Liver (tissue), 9 donors: ENCODE results near the gene GSTO2. TPM values are rescaled to one million over a fixed set of nuclear protein-coding genes. Genes with fewer than 3 reads are reported as not detected.

Source experiments
- DNase-seq: peaks from one replicate; pipeline ENCODE4 v3.0.0-alpha.2; 2017; ENCODE audit warnings: low spot score
- H3K27ac ChIP-seq, 2 donors: one replicate each; pipeline ENCODE4 v1.7.0; 2013; ENCODE audit warnings: inconsistent platforms in 2 of 2, low read length in 2 of 2, control low read depth in 1 of 2, low read depth in 1 of 2, mild to moderate bottlenecking in 1 of 2
- H3K27me3 ChIP-seq, 4 donors: one replicate each; pipeline versions ENCODE4 v1.6.1 to v1.7.0; 2013; ENCODE audit warnings: low read length in 3 of 4, inconsistent platforms in 1 of 4, mild to moderate bottlenecking in 1 of 4, moderate library complexity in 1 of 4; ENCODE audit not compliant: control insufficient read depth in 4 of 4, insufficient read depth in 4 of 4
- H3K36me3 ChIP-seq, 4 donors: one replicate each; pipeline versions ENCODE4 v1.6.1 to v1.7.0; 2013; ENCODE audit warnings: low read length in 3 of 4, mild to moderate bottlenecking in 3 of 4, low read depth in 1 of 4, moderate library complexity in 1 of 4; ENCODE audit not compliant: control insufficient read depth in 4 of 4, insufficient read depth in 3 of 4
- H3K4me1 ChIP-seq, 4 donors: one replicate each; pipeline versions ENCODE4 v1.6.1 to v1.7.0; 2013; ENCODE audit warnings: low read length in 3 of 4, mild to moderate bottlenecking in 3 of 4, moderate library complexity in 1 of 4; ENCODE audit not compliant: control insufficient read depth in 4 of 4, insufficient read depth in 4 of 4
- H3K4me3 ChIP-seq, 3 donors: one replicate each; pipeline versions ENCODE4 v1.6.1 to v1.7.0; 2013; ENCODE audit warnings: low read length in 3 of 3, control low read depth in 1 of 3, low read depth in 1 of 3, mild to moderate bottlenecking in 1 of 3
- H3K9ac ChIP-seq, 2 donors: one replicate each; pipeline ENCODE4 v1.7.0; 2013; ENCODE audit warnings: low read length in 2 of 2, mild to moderate bottlenecking in 2 of 2, moderate library complexity in 2 of 2, control low read depth in 1 of 2, low read depth in 1 of 2
- H3K9me3 ChIP-seq, 4 donors: one replicate each; pipeline versions ENCODE4 v1.6.1 to v1.7.0; 2013; ENCODE audit warnings: low read length in 3 of 4; ENCODE audit not compliant: control insufficient read depth in 4 of 4
- EGR1 ChIP-seq, 2 donors: IDR thresholded peaks; 2 replicates each; pipeline ENCODE4 v1.6.1; 2016 to 2018; ENCODE audit warnings: antibody characterized with exemption in 2 of 2, low read depth in 2 of 2
- FOXA1 ChIP-seq: IDR thresholded peaks from 2 replicates; pipeline ENCODE4 v1.6.1; 2016; ENCODE audit warnings: antibody characterized with exemption
- FOXA2 ChIP-seq: IDR thresholded peaks from 2 replicates; pipeline ENCODE4 v1.6.1; 2016; ENCODE audit warnings: antibody characterized with exemption
- GABPA ChIP-seq, 2 donors: IDR thresholded peaks in 1 of 2; conservative IDR thresholded peaks in 1 of 2; 2 replicates each; pipeline ENCODE4 v1.6.1; 2016; ENCODE audit warnings: antibody characterized with exemption in 2 of 2, mild to moderate bottlenecking in 1 of 2, moderate library complexity in 1 of 2
- HNF4A ChIP-seq, 2 donors: conservative IDR thresholded peaks; 2 replicates each; pipeline ENCODE4 v1.6.1; 2016; ENCODE audit warnings: antibody characterized with exemption in 2 of 2, mild to moderate bottlenecking in 2 of 2
- HNF4G ChIP-seq: IDR thresholded peaks from 2 replicates; pipeline ENCODE4 v1.6.1; 2016; ENCODE audit warnings: antibody characterized with exemption
- JUND ChIP-seq, 2 donors: IDR thresholded peaks; 2 replicates each; pipeline ENCODE4 v1.6.1; 2016; ENCODE audit warnings: antibody characterized with exemption in 2 of 2
- NR2F2 ChIP-seq: IDR thresholded peaks from 2 replicates; pipeline ENCODE4 v1.6.1; 2016; ENCODE audit warnings: antibody characterized with exemption
- RAD21 ChIP-seq, 2 donors: IDR thresholded peaks; 2 replicates each; pipeline ENCODE4 v1.6.1; 2016; ENCODE audit warnings: antibody characterized with exemption in 2 of 2, mild to moderate bottlenecking in 2 of 2
- RXRA ChIP-seq, 2 donors: IDR thresholded peaks; 2 replicates each; pipeline ENCODE4 v1.6.1; 2017 to 2018; ENCODE audit warnings: antibody characterized with exemption in 2 of 2, mild to moderate bottlenecking in 1 of 2
- SP1 ChIP-seq: IDR thresholded peaks from 2 replicates; pipeline ENCODE4 v1.6.1; 2018; ENCODE audit warnings: antibody characterized with exemption, mild to moderate bottlenecking
- TAF1 ChIP-seq: conservative IDR thresholded peaks from 2 replicates; pipeline ENCODE4 v1.6.1; 2016; ENCODE audit warnings: antibody characterized with exemption, mild to moderate bottlenecking
- YY1 ChIP-seq: IDR thresholded peaks from 2 replicates; pipeline ENCODE4 v1.6.1; 2016; ENCODE audit warnings: antibody characterized with exemption, mild to moderate bottlenecking
- WGBS: extraction: QIAGEN DNeasy Blood & Tissue Kit; methylation state at CpG from one replicate; pipeline ENCODE4 v1.1.7; 2013; 5-methylcytosine and 5-hydroxymethylcytosine counted together
- polyA plus RNA-seq, 2 donors: library from polyadenylated mRNA; stranded (reverse) in 1 of 2; unstranded in 1 of 2; fragments of 200-250 nt in 1 of 2; fragments of >200 nt in 1 of 2; fragmentation: Nextera tagmentation in 1 of 2; extraction: Ambion mirVana in 1 of 2; gene quantifications; one replicate each; pipeline versions ENCODE4 v1.2.1 to v1.2.3, GENCODE V29; 2013 to 2015
- total RNA-seq, 2 donors: library from RNA; depleted of rRNA; stranded (reverse); fragments of >200 nt; gene quantifications; one replicate each; pipeline ENCODE4 v1.2.3, GENCODE V29; 2014
- TF ChIP-seq, protein P1 (sequence below): IDR thresholded peaks from 2 replicates; pipeline ENCODE4 v1.6.1; 2016; ENCODE audit warnings: antibody characterized with exemption
- TF ChIP-seq, protein P2 (sequence below): IDR thresholded peaks from 2 replicates; pipeline ENCODE4 v1.6.1; 2016; ENCODE audit warnings: antibody characterized with exemption
- TF ChIP-seq, protein P3 (sequence below): fragments of 150-350 bp; IDR thresholded peaks from 2 replicates; pipeline ENCODE4 v1.5.1; 2017; ENCODE audit warnings: improper control_type of control experiment, low read depth, low read length; ENCODE audit not compliant: missing input control
- TF ChIP-seq, protein P4 (sequence below): IDR thresholded peaks from 2 replicates; pipeline ENCODE4 v1.6.1; 2016; ENCODE audit warnings: antibody characterized with exemption, mild to moderate bottlenecking
- TF ChIP-seq, protein P5 (sequence below): IDR thresholded peaks from 2 replicates; pipeline ENCODE4 v1.6.1; 2016; ENCODE audit warnings: antibody characterized with exemption
- donor health status: healthy.
- donor health status: healthy.
- donor health status: healthy.
- donor health status: healthy.
- donor health status: healthy.

The GSTO2 gene
- total and polyA plus RNA-seq, 4 donors, result 1.0 to 4.6 (median 1.7) TPM

DNA sequence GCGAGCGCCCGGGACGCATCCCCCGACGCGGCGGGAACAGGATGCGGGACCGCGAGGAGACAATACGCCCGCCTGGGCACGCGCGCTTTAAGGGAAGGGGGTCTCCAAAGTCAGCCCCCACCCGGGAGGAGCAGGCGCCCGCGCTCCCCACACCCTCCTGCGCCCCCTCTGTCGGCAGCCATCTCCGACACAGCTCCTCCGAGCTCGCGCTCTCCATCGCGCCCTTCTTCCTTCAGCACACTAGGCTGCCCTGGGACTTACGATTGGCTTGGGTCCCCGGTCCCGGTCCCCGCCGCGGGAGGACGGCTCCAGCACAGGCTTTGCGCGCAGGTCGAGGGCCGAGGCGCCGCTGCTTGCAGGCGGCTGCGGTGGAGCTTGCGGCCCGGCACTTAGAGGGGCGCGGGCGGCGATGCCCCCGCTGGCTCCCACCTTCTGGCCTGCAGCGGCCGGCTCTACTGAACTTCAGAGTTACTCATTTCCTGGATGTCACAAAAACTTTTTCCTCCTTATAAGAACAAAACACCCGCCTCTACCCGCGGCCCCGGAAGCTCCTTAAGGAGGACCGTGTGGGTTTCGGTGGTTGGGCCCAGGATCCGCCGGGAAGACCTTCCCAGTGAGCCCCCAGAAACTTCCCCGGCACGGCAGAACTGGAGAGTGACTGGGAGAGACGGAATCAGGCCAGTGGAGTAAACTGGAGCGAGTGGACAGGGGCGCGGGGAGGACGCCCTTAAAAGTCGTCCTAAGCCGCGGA is 69.2 kb downstream of the GSTO2 start, which contains the start of gene ITPRIP (continued):
- no peak for TF ChIP-seq EGR1 (IDR thresholded peaks at IDR 0.05; ENCODE audit: low read depth in 2 of 2)

DNA sequence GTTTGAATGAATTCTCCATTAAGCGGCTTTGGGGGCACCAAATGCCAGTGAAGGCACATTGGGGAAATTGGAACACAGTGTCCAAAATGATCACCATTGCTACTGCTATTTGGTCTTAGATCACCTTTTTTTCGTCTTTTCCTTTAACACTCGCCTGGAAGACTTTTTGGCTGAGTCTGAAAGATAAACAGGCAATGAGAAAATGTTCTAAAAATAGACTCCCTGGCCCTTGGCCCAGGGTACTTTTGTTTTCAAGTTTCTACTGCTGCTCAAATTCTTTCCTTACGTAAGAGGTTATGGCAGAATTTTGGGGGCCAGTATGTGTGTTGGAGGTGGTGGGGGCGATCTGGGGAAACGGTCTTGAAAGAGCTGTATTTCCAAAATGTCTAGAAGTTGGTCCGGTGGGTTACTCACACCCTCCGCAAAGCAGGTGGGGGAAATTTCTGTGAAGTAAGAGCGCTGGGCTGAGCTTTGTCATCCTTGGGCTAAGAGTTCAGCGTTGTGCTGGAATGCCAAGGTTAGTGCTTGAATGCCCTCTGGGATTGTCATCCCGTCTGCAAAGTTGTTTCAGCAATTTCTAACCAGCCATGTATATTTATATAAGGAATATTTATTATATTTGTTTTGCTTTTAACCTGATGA is 70.6 kb downstream of the GSTO2 start:
- Histone ChIP-seq H3K27ac (peak overlapping the region; percentile 95 to 98), H3K9me3 (no peaks in the 10 kb centered on the region), H3K27me3 (no peaks in the 10 kb centered on the region), H3K36me3 (no peaks in the 10 kb centered on the region), H3K4me3 (peak overlapping the region; percentile 33 to 82 (median 71)), H3K4me1 (peaks cover 5 to 35% (median 14%) of the 10 kb centered on the region in 4 donors), H3K9ac (peak overlapping the region; percentile 85 to 90)
- TF ChIP-seq EGR1 (IDR thresholded peaks at IDR 0.05; ENCODE audit: low read depth in 2 of 2) (no peak), TAF1 (no peak), RAD21 (IDR thresholded peaks at IDR 0.05) (peak in 1 of 2 donors; percentile 12), JUND (IDR thresholded peaks at IDR 0.05) (peak; percentile 21 to 58), HNF4A (conservative IDR thresholded peaks at IDR 0.05) (peak; percentile 25 to 50), HNF4G (no peak), RXRA (IDR thresholded peaks at IDR 0.05) (peak in 1 of 2 donors; percentile 37), NR2F2 (peak; percentile 21), GABPA (IDR thresholded peaks at IDR 0.05 in 1 of 2, conservative IDR thresholded peaks at IDR 0.05 in 1 of 2) (no peak), SP1 (no peak), FOXA1 (no peak), YY1 (no peak), FOXA2 (peak; percentile 72)
- TF ChIP-seq, protein P1, sequence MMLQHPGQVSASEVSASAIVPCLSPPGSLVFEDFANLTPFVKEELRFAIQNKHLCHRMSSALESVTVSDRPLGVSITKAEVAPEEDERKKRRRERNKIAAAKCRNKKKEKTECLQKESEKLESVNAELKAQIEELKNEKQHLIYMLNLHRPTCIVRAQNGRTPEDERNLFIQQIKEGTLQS, result no peak
- TF ChIP-seq, protein P2, sequence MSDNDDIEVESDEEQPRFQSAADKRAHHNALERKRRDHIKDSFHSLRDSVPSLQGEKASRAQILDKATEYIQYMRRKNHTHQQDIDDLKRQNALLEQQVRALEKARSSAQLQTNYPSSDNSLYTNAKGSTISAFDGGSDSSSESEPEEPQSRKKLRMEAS, result no peak
- TF ChIP-seq, protein P3, sequence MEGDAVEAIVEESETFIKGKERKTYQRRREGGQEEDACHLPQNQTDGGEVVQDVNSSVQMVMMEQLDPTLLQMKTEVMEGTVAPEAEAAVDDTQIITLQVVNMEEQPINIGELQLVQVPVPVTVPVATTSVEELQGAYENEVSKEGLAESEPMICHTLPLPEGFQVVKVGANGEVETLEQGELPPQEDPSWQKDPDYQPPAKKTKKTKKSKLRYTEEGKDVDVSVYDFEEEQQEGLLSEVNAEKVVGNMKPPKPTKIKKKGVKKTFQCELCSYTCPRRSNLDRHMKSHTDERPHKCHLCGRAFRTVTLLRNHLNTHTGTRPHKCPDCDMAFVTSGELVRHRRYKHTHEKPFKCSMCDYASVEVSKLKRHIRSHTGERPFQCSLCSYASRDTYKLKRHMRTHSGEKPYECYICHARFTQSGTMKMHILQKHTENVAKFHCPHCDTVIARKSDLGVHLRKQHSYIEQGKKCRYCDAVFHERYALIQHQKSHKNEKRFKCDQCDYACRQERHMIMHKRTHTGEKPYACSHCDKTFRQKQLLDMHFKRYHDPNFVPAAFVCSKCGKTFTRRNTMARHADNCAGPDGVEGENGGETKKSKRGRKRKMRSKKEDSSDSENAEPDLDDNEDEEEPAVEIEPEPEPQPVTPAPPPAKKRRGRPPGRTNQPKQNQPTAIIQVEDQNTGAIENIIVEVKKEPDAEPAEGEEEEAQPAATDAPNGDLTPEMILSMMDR, result no peak
- TF ChIP-seq, protein P4, sequence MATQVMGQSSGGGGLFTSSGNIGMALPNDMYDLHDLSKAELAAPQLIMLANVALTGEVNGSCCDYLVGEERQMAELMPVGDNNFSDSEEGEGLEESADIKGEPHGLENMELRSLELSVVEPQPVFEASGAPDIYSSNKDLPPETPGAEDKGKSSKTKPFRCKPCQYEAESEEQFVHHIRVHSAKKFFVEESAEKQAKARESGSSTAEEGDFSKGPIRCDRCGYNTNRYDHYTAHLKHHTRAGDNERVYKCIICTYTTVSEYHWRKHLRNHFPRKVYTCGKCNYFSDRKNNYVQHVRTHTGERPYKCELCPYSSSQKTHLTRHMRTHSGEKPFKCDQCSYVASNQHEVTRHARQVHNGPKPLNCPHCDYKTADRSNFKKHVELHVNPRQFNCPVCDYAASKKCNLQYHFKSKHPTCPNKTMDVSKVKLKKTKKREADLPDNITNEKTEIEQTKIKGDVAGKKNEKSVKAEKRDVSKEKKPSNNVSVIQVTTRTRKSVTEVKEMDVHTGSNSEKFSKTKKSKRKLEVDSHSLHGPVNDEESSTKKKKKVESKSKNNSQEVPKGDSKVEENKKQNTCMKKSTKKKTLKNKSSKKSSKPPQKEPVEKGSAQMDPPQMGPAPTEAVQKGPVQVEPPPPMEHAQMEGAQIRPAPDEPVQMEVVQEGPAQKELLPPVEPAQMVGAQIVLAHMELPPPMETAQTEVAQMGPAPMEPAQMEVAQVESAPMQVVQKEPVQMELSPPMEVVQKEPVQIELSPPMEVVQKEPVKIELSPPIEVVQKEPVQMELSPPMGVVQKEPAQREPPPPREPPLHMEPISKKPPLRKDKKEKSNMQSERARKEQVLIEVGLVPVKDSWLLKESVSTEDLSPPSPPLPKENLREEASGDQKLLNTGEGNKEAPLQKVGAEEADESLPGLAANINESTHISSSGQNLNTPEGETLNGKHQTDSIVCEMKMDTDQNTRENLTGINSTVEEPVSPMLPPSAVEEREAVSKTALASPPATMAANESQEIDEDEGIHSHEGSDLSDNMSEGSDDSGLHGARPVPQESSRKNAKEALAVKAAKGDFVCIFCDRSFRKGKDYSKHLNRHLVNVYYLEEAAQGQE, result no peak
- TF ChIP-seq, protein P5, sequence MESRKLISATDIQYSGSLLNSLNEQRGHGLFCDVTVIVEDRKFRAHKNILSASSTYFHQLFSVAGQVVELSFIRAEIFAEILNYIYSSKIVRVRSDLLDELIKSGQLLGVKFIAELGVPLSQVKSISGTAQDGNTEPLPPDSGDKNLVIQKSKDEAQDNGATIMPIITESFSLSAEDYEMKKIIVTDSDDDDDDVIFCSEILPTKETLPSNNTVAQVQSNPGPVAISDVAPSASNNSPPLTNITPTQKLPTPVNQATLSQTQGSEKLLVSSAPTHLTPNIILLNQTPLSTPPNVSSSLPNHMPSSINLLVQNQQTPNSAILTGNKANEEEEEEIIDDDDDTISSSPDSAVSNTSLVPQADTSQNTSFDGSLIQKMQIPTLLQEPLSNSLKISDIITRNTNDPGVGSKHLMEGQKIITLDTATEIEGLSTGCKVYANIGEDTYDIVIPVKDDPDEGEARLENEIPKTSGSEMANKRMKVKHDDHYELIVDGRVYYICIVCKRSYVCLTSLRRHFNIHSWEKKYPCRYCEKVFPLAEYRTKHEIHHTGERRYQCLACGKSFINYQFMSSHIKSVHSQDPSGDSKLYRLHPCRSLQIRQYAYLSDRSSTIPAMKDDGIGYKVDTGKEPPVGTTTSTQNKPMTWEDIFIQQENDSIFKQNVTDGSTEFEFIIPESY, result no peak
- no peak for DNase-seq
- 6% methylated on average over 11 of the region's 11 CpGs for WGBS
